DLD1 (cell line): Measurements from ENCODE around the gene JAG1.
"Not testable (repeated sequence)": the region's sequence is repeated elsewhere in the genome, so short reads cannot be mapped to it uniquely, and the experiment has no call there.

Source experiments
- in situ Hi-C: cut with HindIII; loops from 2 replicates; pipeline ENCODE4 v1.10.0; 2017; ENCODE audit warnings: low sequenced_read_pairs

JAG1 gene

DNA sequence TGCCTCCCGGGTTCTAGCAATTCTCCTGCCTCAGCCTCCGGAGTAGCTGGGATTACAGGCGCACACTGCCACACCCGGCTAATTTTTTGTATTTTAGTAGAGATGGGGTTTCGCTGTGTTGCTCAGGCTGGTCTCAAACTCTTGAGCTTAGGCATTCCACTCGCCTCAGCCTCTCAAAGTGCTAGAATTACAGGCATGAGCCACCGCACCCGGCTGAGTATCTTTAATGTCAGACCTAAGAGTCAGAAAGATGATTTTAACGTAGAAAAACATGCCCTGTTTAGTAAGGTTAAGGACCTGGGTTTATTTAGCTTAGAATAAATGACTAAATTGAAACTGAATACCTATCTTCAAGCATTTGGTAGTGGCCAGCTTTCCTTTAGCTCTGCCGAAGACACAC is 83.4 kb downstream of the JAG1 start:
- in situ Hi-C loops: not testable (repeated sequence)
